Measurements from ENCODE around the gene TCF7. TPM values are rescaled to one million over a fixed set of nuclear protein-coding genes. Genes with fewer than 3 reads are reported as not detected.

The TCF7 gene
- total RNA-seq, 1 donor from 2014 or later: 0.52 TPM

DNA sequence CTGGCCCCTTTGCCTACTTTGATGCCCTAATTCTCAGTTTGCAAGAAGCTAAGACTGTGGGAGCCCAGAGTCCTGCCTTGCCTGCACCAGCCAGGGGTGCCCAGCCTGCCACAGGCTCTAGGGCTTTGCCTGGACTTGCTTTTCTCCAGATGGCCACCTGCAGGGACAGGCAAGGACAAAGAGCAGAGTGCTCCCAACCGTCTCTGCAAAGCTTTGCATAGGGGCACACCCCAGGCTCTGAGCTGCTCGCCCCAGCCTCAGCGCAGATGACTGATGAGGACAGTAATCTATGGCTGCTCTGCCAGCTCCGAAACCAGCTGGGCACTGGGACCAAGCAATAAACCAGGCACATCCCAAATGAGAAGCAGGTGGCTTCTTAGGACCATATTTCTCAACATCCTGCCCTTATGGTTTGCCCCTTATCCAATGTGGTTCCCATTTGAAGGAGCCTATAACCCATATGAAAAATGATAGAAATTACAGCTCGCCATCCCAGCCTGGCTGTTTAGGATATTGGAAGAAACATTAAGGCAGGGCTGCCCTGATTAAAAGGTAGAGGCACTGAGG is 25.4 kb upstream of the TCF7 start:
- no peak overlapping the region for H3K27ac ChIP-seq (ENCODE audit: low read depth, low read length)
- no peak overlapping the region for H3K9ac ChIP-seq (ENCODE audit: low read depth in 1 of 3, low read length in 3 of 3)
- no peaks in the 10 kb centered on the region for H3K36me3 ChIP-seq (ENCODE audit: control insufficient read depth in 3 of 3, insufficient read depth in 3 of 3, low read length in 3 of 3)
- H3K27me3 ChIP-seq (ENCODE audit: control insufficient read depth in 3 of 3, insufficient read depth in 3 of 3, low read length in 3 of 3): no peaks in the 10 kb centered on the region
- no peaks in the 10 kb centered on the region for H3K4me1 ChIP-seq (ENCODE audit: control insufficient read depth in 3 of 3, insufficient read depth in 3 of 3, low read length in 3 of 3)
- H3K9me3 ChIP-seq (ENCODE audit: control insufficient read depth in 3 of 3, low read length in 3 of 3): no peaks in the 10 kb centered on the region
- no peak overlapping the region for H3K4me3 ChIP-seq (ENCODE audit: low read length in 3 of 3)

GRCh38 chr5:134090522-134090921 is 24.0 kb upstream of the TCF7 start:
- Histone ChIP-seq H3K27me3 (ENCODE audit: control insufficient read depth in 3 of 3, insufficient read depth in 3 of 3, low read length in 3 of 3) (no peaks in the 10 kb centered on the region), H3K9me3 (ENCODE audit: control insufficient read depth in 3 of 3, low read length in 3 of 3) (no peaks in the 10 kb centered on the region), H3K36me3 (ENCODE audit: control insufficient read depth in 3 of 3, insufficient read depth in 3 of 3, low read length in 3 of 3) (no peaks in the 10 kb centered on the region), H3K27ac (ENCODE audit: low read depth, low read length) (no peak overlapping the region), H3K4me3 (ENCODE audit: low read length in 3 of 3) (no peak overlapping the region), H3K9ac (ENCODE audit: low read depth in 1 of 3, low read length in 3 of 3) (no peak overlapping the region), H3K4me1 (ENCODE audit: control insufficient read depth in 3 of 3, insufficient read depth in 3 of 3, low read length in 3 of 3) (no peaks in the 10 kb centered on the region)

DNA sequence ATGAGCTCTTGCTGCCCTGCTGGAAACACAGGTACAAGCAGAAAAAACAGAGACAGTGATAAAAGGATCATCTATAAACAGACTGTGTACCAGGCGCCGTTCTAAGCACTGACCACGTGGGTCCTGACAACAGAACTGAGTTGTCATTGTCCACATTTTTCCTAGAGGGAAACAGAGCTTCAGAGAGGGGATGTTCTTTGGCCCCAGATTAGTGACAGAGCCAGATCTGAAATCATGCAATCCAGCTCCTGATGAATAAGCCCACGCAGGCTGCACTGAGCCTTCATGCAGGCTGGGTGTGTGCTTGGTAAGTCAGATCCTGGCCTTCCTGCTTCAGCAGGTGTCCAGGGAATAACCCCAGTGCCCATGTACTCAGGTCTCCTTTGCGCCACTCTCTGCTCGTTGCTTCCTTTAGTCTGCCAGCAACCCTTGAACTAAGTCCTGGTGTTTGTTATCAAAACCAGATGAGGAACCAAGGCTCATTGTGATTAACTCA is 22.8 kb upstream of the TCF7 start:
- Histone ChIP-seq H3K4me1 (ENCODE audit: control insufficient read depth in 3 of 3, insufficient read depth in 3 of 3, low read length in 3 of 3) (no peaks in the 10 kb centered on the region), H3K4me3 (ENCODE audit: low read length in 3 of 3) (no peak overlapping the region), H3K27ac (ENCODE audit: low read depth, low read length) (no peak overlapping the region), H3K9me3 (ENCODE audit: control insufficient read depth in 3 of 3, low read length in 3 of 3) (no peaks in the 10 kb centered on the region), H3K27me3 (ENCODE audit: control insufficient read depth in 3 of 3, insufficient read depth in 3 of 3, low read length in 3 of 3) (no peaks in the 10 kb centered on the region), H3K36me3 (ENCODE audit: control insufficient read depth in 3 of 3, insufficient read depth in 3 of 3, low read length in 3 of 3) (no peaks in the 10 kb centered on the region), H3K9ac (ENCODE audit: low read depth in 1 of 3, low read length in 3 of 3) (no peak overlapping the region)

GRCh38 chr5:134092875-134093274 is 21.6 kb upstream of the TCF7 start:
- no peak overlapping the region for H3K27ac ChIP-seq (ENCODE audit: low read depth, low read length)
- H3K4me3 ChIP-seq (ENCODE audit: low read length in 3 of 3): no peak overlapping the region
- H3K9me3 ChIP-seq (ENCODE audit: control insufficient read depth in 3 of 3, low read length in 3 of 3): no peaks in the 10 kb centered on the region
- H3K4me1 ChIP-seq (ENCODE audit: control insufficient read depth in 3 of 3, insufficient read depth in 3 of 3, low read length in 3 of 3): no peaks in the 10 kb centered on the region
- no peaks in the 10 kb centered on the region for H3K27me3 ChIP-seq (ENCODE audit: control insufficient read depth in 3 of 3, insufficient read depth in 3 of 3, low read length in 3 of 3)
- H3K36me3 ChIP-seq (ENCODE audit: control insufficient read depth in 3 of 3, insufficient read depth in 3 of 3, low read length in 3 of 3): no peaks in the 10 kb centered on the region
- no peak overlapping the region for H3K9ac ChIP-seq (ENCODE audit: low read depth in 1 of 3, low read length in 3 of 3)

DNA sequence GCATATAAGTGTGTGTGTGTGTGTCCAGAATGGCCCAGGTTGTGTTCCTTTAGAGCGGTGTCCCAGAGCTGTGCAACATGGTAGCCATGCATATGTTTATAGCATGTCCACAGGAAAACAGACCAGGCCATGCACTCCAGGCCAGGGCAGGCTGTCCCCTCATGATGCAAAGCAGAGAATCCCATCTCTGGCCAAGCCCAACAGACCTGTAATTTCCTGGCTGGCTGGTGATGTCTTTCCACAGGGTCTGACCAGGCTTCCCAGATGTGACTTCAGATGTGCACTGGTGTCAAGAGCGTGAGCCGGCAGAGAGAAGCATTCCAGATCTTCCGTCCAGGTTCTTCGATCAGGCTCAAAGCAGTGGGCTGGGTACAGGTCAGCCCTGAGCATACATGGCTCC is 21.1 kb upstream of the TCF7 start:
- no peaks in the 10 kb centered on the region for H3K36me3 ChIP-seq (ENCODE audit: control insufficient read depth in 3 of 3, insufficient read depth in 3 of 3, low read length in 3 of 3)
- no peak overlapping the region for H3K4me3 ChIP-seq (ENCODE audit: low read length in 3 of 3)
- H3K27ac ChIP-seq (ENCODE audit: low read depth, low read length): no peak overlapping the region
- no peak overlapping the region for H3K9ac ChIP-seq (ENCODE audit: low read depth in 1 of 3, low read length in 3 of 3)
- H3K9me3 ChIP-seq (ENCODE audit: control insufficient read depth in 3 of 3, low read length in 3 of 3): no peaks in the 10 kb centered on the region
- H3K27me3 ChIP-seq (ENCODE audit: control insufficient read depth in 3 of 3, insufficient read depth in 3 of 3, low read length in 3 of 3): no peaks in the 10 kb centered on the region
- no peaks in the 10 kb centered on the region for H3K4me1 ChIP-seq (ENCODE audit: control insufficient read depth in 3 of 3, insufficient read depth in 3 of 3, low read length in 3 of 3)

- H3K4me1 ChIP-seq (ENCODE audit: control insufficient read depth in 3 of 3, insufficient read depth in 3 of 3, low read length in 3 of 3): peaks cover 0 to 5% (median 0%) of the 10 kb centered on the region in 3 donors
- no peak overlapping the region for H3K27ac ChIP-seq (ENCODE audit: low read depth, low read length)
- no peak overlapping the region for H3K9ac ChIP-seq (ENCODE audit: low read depth in 1 of 3, low read length in 3 of 3)
- no peaks in the 10 kb centered on the region for H3K9me3 ChIP-seq (ENCODE audit: control insufficient read depth in 3 of 3, low read length in 3 of 3)
- no peak overlapping the region for H3K4me3 ChIP-seq (ENCODE audit: low read length in 3 of 3)
- H3K27me3 ChIP-seq (ENCODE audit: control insufficient read depth in 3 of 3, insufficient read depth in 3 of 3, low read length in 3 of 3): no peaks in the 10 kb centered on the region
- no peaks in the 10 kb centered on the region for H3K36me3 ChIP-seq (ENCODE audit: control insufficient read depth in 3 of 3, insufficient read depth in 3 of 3, low read length in 3 of 3)
These were observed 19.2 kb upstream of the TCF7 start for GRCh38 chr5:134095293-134095692.

GRCh38 chr5:134095887-134096589 is 18.4 kb upstream of the TCF7 start:
- Histone ChIP-seq H3K9ac (ENCODE audit: low read depth in 1 of 3, low read length in 3 of 3) (no peak overlapping the region), H3K4me3 (ENCODE audit: low read length in 3 of 3) (no peak overlapping the region), H3K27me3 (ENCODE audit: control insufficient read depth in 3 of 3, insufficient read depth in 3 of 3, low read length in 3 of 3) (no peaks in the 10 kb centered on the region)

GRCh38 chr5:134097211-134097749 is 17.2 kb upstream of the TCF7 start:
- H3K4me1 ChIP-seq (ENCODE audit: control insufficient read depth in 3 of 3, insufficient read depth in 3 of 3, low read length in 3 of 3): peaks cover 0 to 11% (median 3%) of the 10 kb centered on the region in 3 donors
- no peak overlapping the region for H3K9ac ChIP-seq (ENCODE audit: low read depth in 1 of 3, low read length in 3 of 3)
- no peaks in the 10 kb centered on the region for H3K36me3 ChIP-seq (ENCODE audit: control insufficient read depth in 3 of 3, insufficient read depth in 3 of 3, low read length in 3 of 3)
- no peak overlapping the region for H3K27ac ChIP-seq (ENCODE audit: low read depth, low read length)
- H3K9me3 ChIP-seq (ENCODE audit: control insufficient read depth in 3 of 3, low read length in 3 of 3): no peaks in the 10 kb centered on the region
- no peak overlapping the region for H3K4me3 ChIP-seq (ENCODE audit: low read length in 3 of 3)
- H3K27me3 ChIP-seq (ENCODE audit: control insufficient read depth in 3 of 3, insufficient read depth in 3 of 3, low read length in 3 of 3): no peaks in the 10 kb centered on the region

More at GRCh38 chr5:134095887-134096589, 18.4 kb upstream of the TCF7 start:
- Histone ChIP-seq H3K4me1 (ENCODE audit: control insufficient read depth in 3 of 3, insufficient read depth in 3 of 3, low read length in 3 of 3) (peaks cover 0 to 5% (median 0%) of the 10 kb centered on the region in 3 donors), H3K27ac (ENCODE audit: low read depth, low read length) (no peak overlapping the region), H3K36me3 (ENCODE audit: control insufficient read depth in 3 of 3, insufficient read depth in 3 of 3, low read length in 3 of 3) (no peaks in the 10 kb centered on the region), H3K9me3 (ENCODE audit: control insufficient read depth in 3 of 3, low read length in 3 of 3) (no peaks in the 10 kb centered on the region)

GRCh38 chr5:134098690-134099089 is 15.8 kb upstream of the TCF7 start:
- Histone ChIP-seq H3K27ac (ENCODE audit: low read depth, low read length) (no peak overlapping the region), H3K4me3 (ENCODE audit: low read length in 3 of 3) (no peak overlapping the region), H3K9me3 (ENCODE audit: control insufficient read depth in 3 of 3, low read length in 3 of 3) (no peaks in the 10 kb centered on the region), H3K27me3 (ENCODE audit: control insufficient read depth in 3 of 3, insufficient read depth in 3 of 3, low read length in 3 of 3) (no peaks in the 10 kb centered on the region), H3K4me1 (ENCODE audit: control insufficient read depth in 3 of 3, insufficient read depth in 3 of 3, low read length in 3 of 3) (peaks cover 0 to 11% (median 3%) of the 10 kb centered on the region in 3 donors), H3K9ac (ENCODE audit: low read depth in 1 of 3, low read length in 3 of 3) (no peak overlapping the region), H3K36me3 (ENCODE audit: control insufficient read depth in 3 of 3, insufficient read depth in 3 of 3, low read length in 3 of 3) (no peaks in the 10 kb centered on the region)

- H3K27me3 ChIP-seq (ENCODE audit: control insufficient read depth in 3 of 3, insufficient read depth in 3 of 3, low read length in 3 of 3): no peaks in the 10 kb centered on the region
- H3K9ac ChIP-seq (ENCODE audit: low read depth in 1 of 3, low read length in 3 of 3): no peak overlapping the region
- H3K9me3 ChIP-seq (ENCODE audit: control insufficient read depth in 3 of 3, low read length in 3 of 3): no peaks in the 10 kb centered on the region
- no peak overlapping the region for H3K4me3 ChIP-seq (ENCODE audit: low read length in 3 of 3)
- H3K36me3 ChIP-seq (ENCODE audit: control insufficient read depth in 3 of 3, insufficient read depth in 3 of 3, low read length in 3 of 3): no peaks in the 10 kb centered on the region
- H3K27ac ChIP-seq (ENCODE audit: low read depth, low read length): no peak overlapping the region
- peaks cover 0 to 11% (median 3%) of the 10 kb centered on the region in 3 donors for H3K4me1 ChIP-seq (ENCODE audit: control insufficient read depth in 3 of 3, insufficient read depth in 3 of 3, low read length in 3 of 3)
These were observed 15.1 kb upstream of the TCF7 start for GRCh38 chr5:134099288-134099872.
